KMS-11 (cell line): Measurements from ENCODE around the gene MAEL.

ENCODE experiments used
- H2AFZ ChIP-seq: fragments of 200-600 bp; sonication (generic); 2 replicates; pipeline ENCODE4 v1.6.1; 2016; ENCODE audit warnings: antibody characterized with exemption, mixed run types, low read depth
- H3K27ac ChIP-seq: fragments of 200-600 bp; sonication (generic); 2 replicates; pipeline ENCODE4 v1.6.1; 2016; ENCODE audit warnings: mild to moderate bottlenecking, mixed run types
- H3K27me3 ChIP-seq: fragments of 200-600 bp; sonication (generic); 2 replicates; pipeline ENCODE4 v1.6.1; 2017; ENCODE audit warnings: mild to moderate bottlenecking, low read depth, mixed run types, moderate library complexity; ENCODE audit not compliant: insufficient read depth
- H3K36me3 ChIP-seq: fragments of 200-600 bp; sonication (generic); 2 replicates; pipeline ENCODE4 v1.6.1; 2017; ENCODE audit warnings: mild to moderate bottlenecking, mixed run types; ENCODE audit not compliant: insufficient read depth
- H3K4me1 ChIP-seq: fragments of 200-600 bp; sonication (generic); 2 replicates; pipeline ENCODE4 v1.6.1; 2016; ENCODE audit warnings: mild to moderate bottlenecking, low read depth, mixed run types; ENCODE audit not compliant: poor library complexity, severe bottlenecking
- H3K4me2 ChIP-seq: fragments of 200-600 bp; sonication (generic); 2 replicates; pipeline ENCODE4 v1.7.0; 2016; ENCODE audit warnings: mild to moderate bottlenecking, mixed run types
- H3K4me3 ChIP-seq: fragments of 200-600 bp; sonication (generic); IDR thresholded peaks from 2 replicates; pipeline ENCODE4 v1.6.1; 2017; ENCODE audit warnings: low read depth, low read length, mixed read lengths; ENCODE audit not compliant: insufficient read depth
- H3K79me2 ChIP-seq: fragments of 200-600 bp; sonication (generic); 2 replicates; pipeline ENCODE4 v1.6.1; 2016; ENCODE audit warnings: low read depth, mixed run types; ENCODE audit not compliant: insufficient read depth
- H3K9ac ChIP-seq: fragments of 200-600 bp; sonication (generic); 2 replicates; pipeline ENCODE4 v1.6.1; 2016; ENCODE audit warnings: mild to moderate bottlenecking, mixed run types
- H4K20me1 ChIP-seq: fragments of 200-600 bp; sonication (generic); 2 replicates; pipeline ENCODE4 v1.6.1; 2016; ENCODE audit warnings: mild to moderate bottlenecking, mixed run types; ENCODE audit not compliant: insufficient read depth
- TF ChIP-seq, protein P1 (sequence below): fragments of 200-600 bp; sonication (generic); conservative IDR thresholded peaks from 2 replicates; pipeline ENCODE4 v1.6.1; 2017; ENCODE audit warnings: low read depth, mild to moderate bottlenecking, antibody characterized with exemption, low read length, moderate library complexity, mixed read lengths

MAEL gene

DNA sequence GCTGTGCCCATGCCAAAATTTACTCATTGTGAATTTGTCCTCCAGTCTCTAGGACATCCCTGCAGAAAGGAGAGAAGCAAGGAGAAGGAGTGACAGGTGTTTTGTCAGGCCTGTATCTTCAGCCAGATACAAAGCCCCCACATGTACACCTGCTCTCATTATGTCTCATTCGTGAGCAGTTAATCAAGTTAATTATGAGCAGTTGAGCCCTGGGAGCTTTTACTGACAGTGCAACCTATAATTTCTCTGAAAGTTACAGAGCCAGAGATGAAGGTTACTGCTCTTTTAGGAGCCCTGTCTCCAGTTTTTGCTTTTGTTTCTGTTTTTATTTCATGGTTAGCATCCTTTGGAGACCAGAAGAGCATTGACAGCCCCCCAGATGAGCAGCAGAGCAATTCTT, 8.7 kb upstream of the MAEL start:
- Histone ChIP-seq H3K9ac (no peak overlapping the region), H4K20me1 (no peaks in the 10 kb centered on the region), H2AFZ (no peak overlapping the region), H3K36me3 (no peaks in the 10 kb centered on the region), H3K27ac (no peak overlapping the region), H3K27me3 (peaks cover 6% of the 10 kb centered on the region; the same call in 1 of the 2 replicates), H3K4me1 (peaks cover 22% of the 10 kb centered on the region), H3K79me2 (no peaks in the 10 kb centered on the region), H3K4me2 (no peak overlapping the region), H3K4me3 (no peak overlapping the region)
- TF ChIP-seq, protein P1, sequence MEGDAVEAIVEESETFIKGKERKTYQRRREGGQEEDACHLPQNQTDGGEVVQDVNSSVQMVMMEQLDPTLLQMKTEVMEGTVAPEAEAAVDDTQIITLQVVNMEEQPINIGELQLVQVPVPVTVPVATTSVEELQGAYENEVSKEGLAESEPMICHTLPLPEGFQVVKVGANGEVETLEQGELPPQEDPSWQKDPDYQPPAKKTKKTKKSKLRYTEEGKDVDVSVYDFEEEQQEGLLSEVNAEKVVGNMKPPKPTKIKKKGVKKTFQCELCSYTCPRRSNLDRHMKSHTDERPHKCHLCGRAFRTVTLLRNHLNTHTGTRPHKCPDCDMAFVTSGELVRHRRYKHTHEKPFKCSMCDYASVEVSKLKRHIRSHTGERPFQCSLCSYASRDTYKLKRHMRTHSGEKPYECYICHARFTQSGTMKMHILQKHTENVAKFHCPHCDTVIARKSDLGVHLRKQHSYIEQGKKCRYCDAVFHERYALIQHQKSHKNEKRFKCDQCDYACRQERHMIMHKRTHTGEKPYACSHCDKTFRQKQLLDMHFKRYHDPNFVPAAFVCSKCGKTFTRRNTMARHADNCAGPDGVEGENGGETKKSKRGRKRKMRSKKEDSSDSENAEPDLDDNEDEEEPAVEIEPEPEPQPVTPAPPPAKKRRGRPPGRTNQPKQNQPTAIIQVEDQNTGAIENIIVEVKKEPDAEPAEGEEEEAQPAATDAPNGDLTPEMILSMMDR = no peak

DNA sequence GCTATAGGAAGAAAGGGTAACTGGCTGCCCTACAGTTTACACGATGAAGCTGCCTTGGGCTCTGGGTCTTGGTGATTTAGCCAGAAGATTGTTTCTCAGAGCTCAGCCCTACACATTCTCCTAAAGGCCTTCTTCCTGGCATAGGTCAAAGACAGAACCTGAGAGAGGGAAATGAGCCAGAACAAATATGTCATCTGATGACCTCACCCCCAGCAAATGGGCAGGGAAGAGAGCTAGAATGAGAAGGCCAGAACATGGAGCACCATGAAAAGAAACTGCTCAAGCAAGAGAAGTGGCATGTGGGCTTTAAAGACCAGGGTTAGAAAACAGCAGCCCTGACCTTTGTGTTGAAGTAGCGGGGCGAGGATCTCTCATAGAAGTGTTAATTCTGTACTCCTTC, 8.3 kb upstream of the MAEL start:
- no peak overlapping the region for H3K4me3 ChIP-seq
- no peaks in the 10 kb centered on the region for H3K36me3 ChIP-seq
- no peaks in the 10 kb centered on the region for H3K79me2 ChIP-seq
- H3K27ac ChIP-seq = no peak overlapping the region
- no peaks in the 10 kb centered on the region for H4K20me1 ChIP-seq
- H3K9ac ChIP-seq = no peak overlapping the region
- H3K27me3 ChIP-seq = peaks cover 6% of the 10 kb centered on the region; the same call in 1 of the 2 replicates
- TF ChIP-seq, protein P1 = no peak
- H3K4me2 ChIP-seq = no peak overlapping the region
- H2AFZ ChIP-seq = no peak overlapping the region
- peaks cover 22% of the 10 kb centered on the region for H3K4me1 ChIP-seq

DNA sequence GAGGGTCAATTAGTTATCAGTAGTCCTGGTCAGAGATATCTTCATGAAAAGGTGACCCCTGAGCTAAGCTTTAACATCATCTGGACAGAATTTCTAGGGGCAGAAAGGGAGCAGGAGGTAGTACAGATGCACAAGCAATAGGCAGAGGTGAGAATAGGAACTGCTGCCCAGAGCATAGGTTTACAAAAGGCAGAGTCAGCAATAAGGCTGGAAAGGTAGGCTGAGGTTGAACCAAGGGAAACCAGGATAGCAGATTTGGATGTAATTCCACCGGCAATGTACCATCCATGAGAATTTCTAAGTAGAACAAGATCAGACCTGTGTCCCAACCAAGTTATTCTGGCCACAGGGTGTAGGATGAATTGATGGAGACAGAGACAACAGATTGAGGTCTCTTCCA, 7.5 kb upstream of the MAEL start:
- Histone ChIP-seq H3K27me3 (no peaks in the 10 kb centered on the region; the same call in 1 of the 2 replicates), H3K4me2 (no peak overlapping the region), H3K27ac (no peak overlapping the region), H3K79me2 (no peaks in the 10 kb centered on the region), H4K20me1 (no peaks in the 10 kb centered on the region), H3K4me3 (no peak overlapping the region), H3K36me3 (no peaks in the 10 kb centered on the region), H3K4me1 (peaks cover 17% of the 10 kb centered on the region), H2AFZ (no peak overlapping the region), H3K9ac (no peak overlapping the region)
- TF ChIP-seq, protein P1 = no peak

DNA sequence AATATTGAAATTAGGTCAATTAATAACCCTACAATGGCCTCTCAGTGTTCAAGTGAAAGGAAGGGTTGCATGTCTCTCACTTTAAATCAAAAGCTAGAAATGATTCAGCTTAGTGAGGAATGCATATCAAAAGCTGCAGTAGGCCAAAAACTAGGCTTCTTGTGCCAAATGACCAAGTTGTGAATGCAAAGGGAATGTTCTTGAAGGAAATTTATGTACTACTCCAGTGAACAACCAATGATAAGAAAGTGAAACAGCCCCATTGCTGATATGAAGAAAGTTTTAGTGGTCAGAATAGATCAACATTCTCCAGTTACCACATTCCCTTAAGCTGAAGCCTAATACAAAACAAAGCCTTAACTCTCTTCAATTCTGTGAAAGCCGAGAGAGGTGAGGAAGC, 10.0 kb downstream of the MAEL start:
- H3K4me3 ChIP-seq = peak overlapping the region; percentile 71
- H3K4me1 ChIP-seq = peaks cover 35% of the 10 kb centered on the region
- no peaks in the 10 kb centered on the region for H3K79me2 ChIP-seq
- TF ChIP-seq, protein P1 = no peak
- no peaks in the 10 kb centered on the region for H3K27me3 ChIP-seq
- H3K4me2 ChIP-seq = peak overlapping the region; percentile 41
- 0 out of 2 replicates have a peak overlapping the region, but pooled peaks have one; percentile 0 for H3K9ac ChIP-seq
- peak overlapping the region; percentile 6; the same call in 1 of the 2 replicates for H2AFZ ChIP-seq
- no peaks in the 10 kb centered on the region for H4K20me1 ChIP-seq
- no peaks in the 10 kb centered on the region for H3K36me3 ChIP-seq
- H3K27ac ChIP-seq = peak overlapping the region; percentile 56
